ENCODE data around the gene UTS2B. TPM values are rescaled to one million over a fixed set of nuclear protein-coding genes. Genes with fewer than 3 reads are reported as not detected.

UTS2B gene
- total and polyA plus RNA-seq, 9 of the 15 experiments (the other 6 are each of a cell fraction or from before 2014, with no cell fraction given): 0.06 TPM; not detected in 8

DNA sequence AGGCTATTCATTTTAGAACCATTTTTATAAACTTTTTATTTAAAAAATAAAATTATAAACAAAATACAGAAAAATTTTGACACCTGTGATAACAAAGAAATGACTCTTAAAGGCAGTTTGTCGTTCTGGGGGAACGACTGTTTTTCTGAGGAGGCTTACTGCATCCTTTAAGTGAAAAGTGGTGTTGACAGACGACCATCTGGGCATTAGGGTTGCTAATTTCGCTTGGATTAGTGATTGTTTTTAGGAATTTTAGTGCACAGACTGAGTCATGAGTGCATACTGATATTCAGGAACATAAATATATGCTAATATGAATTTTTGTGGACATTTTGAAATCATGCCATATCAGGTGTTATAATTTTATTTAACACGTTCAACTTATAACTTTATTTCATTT is 102.8 kb downstream of the UTS2B start:
- Histone ChIP-seq H3K4me2 (ENCODE audit: insufficient read depth, low read length) (no peak overlapping the region), H3K4me1 (replicated peaks in 1 of 2; ENCODE audit: control insufficient read depth in 2 of 2, insufficient read depth in 2 of 2, low read length in 2 of 2) (no peaks in the 10 kb centered on the region), H2AFZ (ENCODE audit: low read depth, low read length) (no peak overlapping the region), H3K9ac (ENCODE audit: insufficient read depth in 1 of 2, low read depth in 2 of 2, low read length in 2 of 2) (no peak overlapping the region), H3K4me3 (no peak overlapping the region), H3K36me3 (ENCODE audit: control insufficient read depth, insufficient read depth, low read length) (no peaks in the 10 kb centered on the region), H4K20me1 (replicated peaks; ENCODE audit: control insufficient read depth, insufficient read depth, low read length) (no peaks in the 10 kb centered on the region), H3K9me3 (replicated peaks; ENCODE audit: control insufficient read depth, insufficient read depth, low read depth, low read length) (no peaks in the 10 kb centered on the region), H3K79me2 (ENCODE audit: control insufficient read depth, insufficient read depth, low read length) (no peaks in the 10 kb centered on the region), H3K27me3 (ENCODE audit: control insufficient read depth in 2 of 2, insufficient read depth in 2 of 2, low read length in 2 of 2) (no peaks in the 10 kb centered on the region), H3K9me1 (ENCODE audit: control insufficient read depth, insufficient read depth, low read length) (no peaks in the 10 kb centered on the region), H3K27ac (ENCODE audit: extremely low read depth, low read depth, low read length) (no peak overlapping the region)
- intact Hi-C loops (cut with micrococcal nuclease): no loop called here
- ChIA-PET CTCF (ENCODE audit: low intra/inter-chr PET ratio) (no interaction called here), POLR2A (interaction anchor here (0.7 kb wide), 1 partner anchor 275 kb away, joined by 3 read pairs; no protein-coding TSS in a partner anchor)
- FAIRE-seq (no peak), DNase-seq (ENCODE audit: extremely low read depth in 1 of 4, low spot score in 3 of 4) (no peak), ATAC-seq (no peak)
- WGBS (ENCODE audit: insufficient coverage, low coverage, missing lambda C conversion rate): 0% methylated on average over 5 of the region's 5 CpGs
- no TSS peak for BruUV-seq (replicated peaks)
- TF ChIP-seq NFXL1 (CRISPR knock-in tag; IDR thresholded peaks at IDR 0.05) (no peak), U2AF2 (optimal IDR thresholded peaks at IDR 0.05; ENCODE audit: low read depth, low read length) (no peak), ZNF75A (CRISPR knock-in tag; IDR thresholded peaks at IDR 0.05) (no peak), ZNF57 (CRISPR knock-in tag; IDR thresholded peaks at IDR 0.05) (no peak), PPARD (CRISPR knock-in tag; IDR thresholded peaks at IDR 0.05) (no peak), GABPA (tag; conservative IDR thresholded peaks at IDR 0.05; ENCODE audit: low read depth) (no peak), SAFB (IDR thresholded peaks at IDR 0.05; ENCODE audit: borderline replicate concordance, low read depth, low read length) (no peak), SPI1 (IDR thresholded peaks at IDR 0.05; ENCODE audit: borderline replicate concordance, low read depth, low read length) (no peak), KHSRP (IDR thresholded peaks at IDR 0.05) (no peak), ETV6 (IDR thresholded peaks at IDR 0.05; ENCODE audit: borderline replicate concordance in 1 of 2, low read depth in 2 of 2, low read length in 1 of 2) (no peak), ETV6 (CRISPR knock-in tag; IDR thresholded peaks at IDR 0.05; ENCODE audit: borderline replicate concordance) (no peak), ZNF699 (CRISPR knock-in tag; IDR thresholded peaks at IDR 0.05; ENCODE audit: insufficient replicate concordance) (no peak)
- TF ChIP-seq, protein P1, sequence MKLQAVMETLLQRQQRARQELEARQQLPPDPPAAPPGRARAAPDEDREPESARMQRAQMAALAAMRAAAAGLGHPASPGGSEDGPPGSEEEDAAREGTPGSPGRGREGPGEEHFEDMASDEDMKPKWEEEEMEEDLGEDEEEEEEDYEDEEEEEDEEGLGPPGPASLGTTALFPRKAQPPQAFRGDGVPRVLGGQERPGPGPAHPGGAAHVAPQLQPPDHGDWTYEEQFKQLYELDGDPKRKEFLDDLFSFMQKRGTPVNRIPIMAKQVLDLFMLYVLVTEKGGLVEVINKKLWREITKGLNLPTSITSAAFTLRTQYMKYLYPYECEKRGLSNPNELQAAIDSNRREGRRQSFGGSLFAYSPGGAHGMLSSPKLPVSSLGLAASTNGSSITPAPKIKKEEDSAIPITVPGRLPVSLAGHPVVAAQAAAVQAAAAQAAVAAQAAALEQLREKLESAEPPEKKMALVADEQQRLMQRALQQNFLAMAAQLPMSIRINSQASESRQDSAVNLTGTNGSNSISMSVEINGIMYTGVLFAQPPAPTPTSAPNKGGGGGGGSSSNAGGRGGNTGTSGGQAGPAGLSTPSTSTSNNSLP (IDR thresholded peaks at IDR 0.05; ENCODE audit: borderline replicate concordance, low read depth, low read length): no peak
- TF ChIP-seq, protein P2, sequence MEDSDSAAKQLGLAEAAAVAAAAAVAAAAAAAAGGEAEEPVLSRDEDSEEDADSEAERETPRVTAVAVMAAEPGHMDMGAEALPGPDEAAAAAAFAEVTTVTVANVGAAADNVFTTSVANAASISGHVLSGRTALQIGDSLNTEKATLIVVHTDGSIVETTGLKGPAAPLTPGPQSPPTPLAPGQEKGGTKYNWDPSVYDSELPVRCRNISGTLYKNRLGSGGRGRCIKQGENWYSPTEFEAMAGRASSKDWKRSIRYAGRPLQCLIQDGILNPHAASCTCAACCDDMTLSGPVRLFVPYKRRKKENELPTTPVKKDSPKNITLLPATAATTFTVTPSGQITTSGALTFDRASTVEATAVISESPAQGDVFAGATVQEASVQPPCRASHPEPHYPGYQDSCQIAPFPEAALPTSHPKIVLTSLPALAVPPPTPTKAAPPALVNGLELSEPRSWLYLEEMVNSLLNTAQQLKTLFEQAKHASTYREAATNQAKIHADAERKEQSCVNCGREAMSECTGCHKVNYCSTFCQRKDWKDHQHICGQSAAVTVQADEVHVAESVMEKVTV (CRISPR knock-in tag; IDR thresholded peaks at IDR 0.05): no peak
- in situ Hi-C loops (cut with MboI): no loop called here

Data from K562 (cell line).